Heart left ventricle (tissue), 13 donors: ENCODE data around the gene STK32C.

Experiments
- CTCF ChIP-seq, 12 donors: fragments of 200-600 bp; sonication (generic) in 4 of 12; IDR thresholded peaks; one replicate each; pipeline versions ENCODE4 v1.5.0 to v1.8.0; 2018 to 2022; ENCODE audit warnings: antibody characterized with exemption in 12 of 12, mild to moderate bottlenecking in 5 of 12
- POLR2A ChIP-seq, 2 donors: fragments of 450-650 bp; IDR thresholded peaks; one replicate each; pipeline ENCODE4 v1.6.1; 2017; ENCODE audit warnings: antibody characterized with exemption in 2 of 2, mild to moderate bottlenecking in 2 of 2, moderate library complexity in 2 of 2
- donor health status: ischemic (EF 13 %, LVEDD 7.1; RV severe dilation, severe dysfunction).
- donor health status: DM: no; HTN: yes; CAD: no.
- donor health status: DM: no; HTN: no; CAD: no.
- donor health status: ischemic (EF 25% LVEDD 6.9; RV normal size, moderate dysfunction).
- donor health status: ischemic (EF 25% LVEDD 5.7; RV mildly dilated, moderate dysfunction).
- donor health status: ischemic (EF 35%, LVEDD 5.7; RV mildly dilated, moderate dysfunction).
- donor health status: nonischemic (EF 11% LVEDD 7.7; RV severe dilation, severe dysfunction).
- donor health status: DM: yes; HTN: yes; CAD: no.
- donor health status: PGD.
- donor health status: ischemic (EF 29% LVEDD 5.4; RV normal size, mild dysfunction).
- donor health status: nonischemic (EF 23%, LVEDD 6.1; RV moderate dilation, normal function).

DNA sequence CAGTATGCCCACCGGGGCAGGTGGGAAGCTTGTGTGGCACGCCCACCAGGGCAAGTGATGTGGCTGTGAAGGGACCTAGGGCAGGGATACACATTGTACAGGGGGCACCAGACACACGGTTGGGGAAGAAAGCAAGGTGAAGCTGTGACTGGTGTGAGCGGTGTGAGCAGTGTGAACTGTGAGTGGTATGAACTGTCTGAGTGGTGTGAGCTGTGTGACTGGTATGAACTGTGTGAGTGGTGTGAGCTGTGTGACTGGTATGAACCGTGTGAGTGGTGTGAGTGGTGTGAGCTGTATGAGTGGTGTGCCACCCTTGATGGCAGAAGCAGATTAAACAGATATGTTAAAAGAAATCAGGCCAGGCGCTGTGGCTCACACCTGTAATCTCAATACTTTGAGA, 72.9 kb downstream of the STK32C start:
- TF ChIP-seq POLR2A (IDR thresholded peaks at IDR 0.05) (no peak), CTCF (IDR thresholded peaks at IDR 0.05) (no peak)
